IPS-18a (cell line): ENCODE results near the gene RNF212.
"Not testable (repeated sequence)": the region's sequence is repeated elsewhere in the genome, so short reads cannot be mapped to it uniquely, and the experiment has no call there.

Experiments used
- H3K27ac ChIP-seq: one replicate; pipeline ENCODE4 v1.5.1; 2013; ENCODE audit warnings: low read length
- H3K27me3 ChIP-seq: one replicate; pipeline ENCODE4 v1.6.1; 2013; ENCODE audit warnings: mild to moderate bottlenecking, low read length; ENCODE audit not compliant: control insufficient read depth, insufficient read depth
- H3K36me3 ChIP-seq: one replicate; pipeline ENCODE4 v1.6.1; 2013; ENCODE audit warnings: low read depth, low read length; ENCODE audit not compliant: control insufficient read depth
- H3K4me1 ChIP-seq: one replicate; pipeline ENCODE4 v1.6.1; 2013; ENCODE audit warnings: low read depth, low read length; ENCODE audit not compliant: control insufficient read depth
- H3K4me3 ChIP-seq: one replicate; pipeline ENCODE4 v1.5.1; 2013; ENCODE audit warnings: low read length
- H3K9ac ChIP-seq: one replicate; pipeline ENCODE4 v1.6.1; 2013; ENCODE audit warnings: mild to moderate bottlenecking, low read length, moderate library complexity
- H3K9me3 ChIP-seq: one replicate; pipeline ENCODE4 v1.6.1; 2013; ENCODE audit warnings: low read depth, low read length; ENCODE audit not compliant: control insufficient read depth

The RNF212 gene

GRCh38 chr4:1051472-1051871, 61.9 kb downstream of the RNF212 start:
- no peaks in the 10 kb centered on the region for H3K36me3 ChIP-seq
- peaks cover 87% of the 10 kb centered on the region for H3K27me3 ChIP-seq
- H3K4me1 ChIP-seq, result peaks cover 3% of the 10 kb centered on the region
- H3K27ac ChIP-seq, result no peak overlapping the region
- no peak overlapping the region for H3K4me3 ChIP-seq
- H3K9ac ChIP-seq, result no peak overlapping the region
- H3K9me3 ChIP-seq, result no peaks in the 10 kb centered on the region

- Histone ChIP-seq H3K9ac (no peak overlapping the region), H3K4me3 (peak overlapping the region; percentile 7), H3K36me3 (no peaks in the 10 kb centered on the region), H3K9me3 (no peaks in the 10 kb centered on the region), H3K27ac (no peak overlapping the region), H3K4me1 (peaks cover 3% of the 10 kb centered on the region), H3K27me3 (peaks cover 86% of the 10 kb centered on the region)
These were observed 62.7 kb downstream of the RNF212 start for GRCh38 chr4:1050486-1051213.

GRCh38 chr4:1049591-1049905, 63.8 kb downstream of the RNF212 start:
- Histone ChIP-seq H3K4me1 (no peaks in the 10 kb centered on the region), H3K27ac (no peak overlapping the region), H3K4me3 (no peak overlapping the region), H3K9me3 (no peaks in the 10 kb centered on the region), H3K36me3 (no peaks in the 10 kb centered on the region), H3K27me3 (peaks cover 86% of the 10 kb centered on the region), H3K9ac (no peak overlapping the region)

- peaks cover 88% of the 10 kb centered on the region for H3K27me3 ChIP-seq
- H3K9me3 ChIP-seq, result no peaks in the 10 kb centered on the region
- no peaks in the 10 kb centered on the region for H3K4me1 ChIP-seq
- H3K9ac ChIP-seq, result no peak overlapping the region
- H3K36me3 ChIP-seq, result no peaks in the 10 kb centered on the region
- no peak overlapping the region for H3K27ac ChIP-seq
- H3K4me3 ChIP-seq, result no peak overlapping the region
These were observed 64.4 kb downstream of the RNF212 start for GRCh38 chr4:1048773-1049590.

GRCh38 chr4:1047976-1048772, 65.2 kb downstream of the RNF212 start:
- Histone ChIP-seq H3K4me1 (peaks cover 3% of the 10 kb centered on the region), H3K36me3 (no peaks in the 10 kb centered on the region), H3K4me3 (no peak overlapping the region), H3K9me3 (no peaks in the 10 kb centered on the region), H3K9ac (no peak overlapping the region), H3K27me3 (peaks cover 88% of the 10 kb centered on the region), H3K27ac (no peak overlapping the region)

- no peak overlapping the region for H3K27ac ChIP-seq
- H3K27me3 ChIP-seq, result peaks cover 80% of the 10 kb centered on the region
- H3K9ac ChIP-seq, result no peak overlapping the region
- H3K4me3 ChIP-seq, result no peak overlapping the region
- peaks cover 3% of the 10 kb centered on the region for H3K4me1 ChIP-seq
- no peaks in the 10 kb centered on the region for H3K9me3 ChIP-seq
- no peaks in the 10 kb centered on the region for H3K36me3 ChIP-seq
These were observed 66.0 kb downstream of the RNF212 start for GRCh38 chr4:1047106-1047975.

GRCh38 chr4:1046581-1047011, 66.8 kb downstream of the RNF212 start:
- H3K27ac ChIP-seq, H3K4me3 ChIP-seq, H3K4me1 ChIP-seq, H3K36me3 ChIP-seq, H3K9ac ChIP-seq, H3K9me3 ChIP-seq: not testable (repeated sequence)
- H3K27me3 ChIP-seq, result peaks cover 76% of the 10 kb centered on the region

- H3K4me3 ChIP-seq, result peak overlapping the region; percentile 21
- no peaks in the 10 kb centered on the region for H3K9me3 ChIP-seq
- no peak overlapping the region for H3K9ac ChIP-seq
- no peak overlapping the region for H3K27ac ChIP-seq
- no peaks in the 10 kb centered on the region for H3K36me3 ChIP-seq
- peaks cover 3% of the 10 kb centered on the region for H3K4me1 ChIP-seq
- peaks cover 73% of the 10 kb centered on the region for H3K27me3 ChIP-seq
These were observed 67.7 kb downstream of the RNF212 start for GRCh38 chr4:1045595-1046201.

- H3K27ac ChIP-seq, result no peak overlapping the region
- H3K27me3 ChIP-seq, result peaks cover 68% of the 10 kb centered on the region
- H3K9me3 ChIP-seq, result no peaks in the 10 kb centered on the region
- H3K4me3 ChIP-seq, result peak overlapping the region; percentile 21
- no peak overlapping the region for H3K9ac ChIP-seq
- no peaks in the 10 kb centered on the region for H3K36me3 ChIP-seq
- peaks cover 3% of the 10 kb centered on the region for H3K4me1 ChIP-seq
These were observed 68.2 kb downstream of the RNF212 start for GRCh38 chr4:1045193-1045594.

GRCh38 chr4:1044469-1045192, 68.7 kb downstream of the RNF212 start:
- Histone ChIP-seq H3K27ac (no peak overlapping the region), H3K4me3 (no peak overlapping the region), H3K9ac (no peak overlapping the region), H3K9me3 (no peaks in the 10 kb centered on the region), H3K27me3 (peaks cover 62% of the 10 kb centered on the region), H3K4me1 (peaks cover 3% of the 10 kb centered on the region), H3K36me3 (no peaks in the 10 kb centered on the region)
